Neuronal stem cell (in vitro differentiated cells): ENCODE data around the gene MACC1.

ENCODE experiments used
- DNase-seq: peaks from one replicate; pipeline ENCODE4 v3.0.0-alpha.2; 2013; ENCODE audit warnings: low spot score
- H2AFZ ChIP-seq: one replicate; pipeline ENCODE4 v1.6.1; 2013; ENCODE audit warnings: mild to moderate bottlenecking, low read length, inconsistent platforms
- H2AK5ac ChIP-seq: 2 replicates; pipeline ENCODE4 v1.6.1; 2013; ENCODE audit warnings: low read depth, mild to moderate bottlenecking, inconsistent platforms, low read length, moderate library complexity, mixed read lengths
- H2BK120ac ChIP-seq: 2 replicates; pipeline ENCODE4 v1.6.1; 2013; ENCODE audit warnings: low read depth, mild to moderate bottlenecking, inconsistent platforms, low read length, moderate library complexity, mixed read lengths
- H2BK12ac ChIP-seq: one replicate; pipeline ENCODE4 v1.6.1; 2013; ENCODE audit warnings: low read length, inconsistent platforms
- H2BK15ac ChIP-seq: 2 replicates; pipeline ENCODE4 v1.6.1; 2013; ENCODE audit warnings: mild to moderate bottlenecking, low read length, inconsistent platforms, mixed read lengths
- H2BK5ac ChIP-seq: one replicate; pipeline ENCODE4 v1.6.1; 2013; ENCODE audit warnings: inconsistent platforms, mild to moderate bottlenecking, low read length, moderate library complexity
- H3K14ac ChIP-seq: one replicate; pipeline ENCODE4 v1.6.1; 2013; ENCODE audit warnings: low read length, inconsistent platforms
- H3K18ac ChIP-seq: 2 replicates; pipeline ENCODE4 v1.6.1; 2013; ENCODE audit warnings: low read length, inconsistent platforms
- H3K23ac ChIP-seq: 2 replicates; pipeline ENCODE4 v1.6.1; 2013; ENCODE audit warnings: low read depth, mild to moderate bottlenecking, mixed read lengths, low read length, inconsistent platforms; ENCODE audit not compliant: poor library complexity
- H3K27ac ChIP-seq: replicated peaks from 3 replicates; pipeline ENCODE4 v1.5.1; 2013; ENCODE audit warnings: low read length, inconsistent platforms
- H3K27me3 ChIP-seq, 3 experiments: 2 replicates each; pipeline ENCODE4 v1.6.1; 2013; ENCODE audit warnings: low read length in 3 of 3, mild to moderate bottlenecking in 2 of 3, inconsistent platforms in 1 of 3, low read depth in 1 of 3, mixed read lengths in 1 of 3, moderate library complexity in 1 of 3; ENCODE audit not compliant: control insufficient read depth in 3 of 3, insufficient read depth in 3 of 3
- H3K36me3 ChIP-seq, 2 donors: replicated peaks in 1 of 2; 2 replicates each; pipeline ENCODE4 v1.6.1; 2013; ENCODE audit warnings: low read length in 2 of 2; ENCODE audit not compliant: control insufficient read depth in 2 of 2, insufficient read depth in 2 of 2
- H3K4ac ChIP-seq: 2 replicates; pipeline ENCODE4 v1.6.1; 2013; ENCODE audit warnings: inconsistent platforms, mild to moderate bottlenecking, low read length, moderate library complexity
- H3K4me1 ChIP-seq, 2 donors: 1 replicate in 1 of 2; 2 replicates in 1 of 2; pipeline ENCODE4 v1.6.1; 2013; ENCODE audit warnings: low read length in 2 of 2, low read depth in 1 of 2; ENCODE audit not compliant: control insufficient read depth in 2 of 2, insufficient read depth in 1 of 2
- H3K4me2 ChIP-seq: one replicate; pipeline ENCODE4 v1.6.1; 2013; ENCODE audit warnings: mild to moderate bottlenecking, low read length, inconsistent platforms; ENCODE audit not compliant: insufficient read depth, poor library complexity, severe bottlenecking
- H3K4me3 ChIP-seq, 2 donors: 2 replicates each; pipeline ENCODE4 v1.5.1; 2013; ENCODE audit warnings: low read length in 2 of 2, mild to moderate bottlenecking in 2 of 2, inconsistent platforms in 1 of 2, moderate library complexity in 1 of 2
- H3K79me1 ChIP-seq: one replicate; pipeline ENCODE4 v1.6.1; 2013; ENCODE audit warnings: low read depth, mild to moderate bottlenecking, inconsistent platforms, low read length, moderate library complexity
- H3K9ac ChIP-seq: one replicate; pipeline ENCODE4 v1.6.1; 2013; ENCODE audit warnings: mild to moderate bottlenecking, low read depth, low read length, inconsistent platforms; ENCODE audit not compliant: poor library complexity
- H3K9me3 ChIP-seq, 2 donors: replicated peaks in 1 of 2; 2 replicates each; pipeline versions ENCODE3 to v1.6.1; 2013; ENCODE audit warnings: low read length in 2 of 2, mild to moderate bottlenecking in 2 of 2, inconsistent platforms in 1 of 2, low read depth in 1 of 2, mixed read lengths in 1 of 2, moderate library complexity in 1 of 2; ENCODE audit not compliant: control insufficient read depth in 2 of 2, insufficient read depth in 1 of 2
- H4K8ac ChIP-seq: one replicate; pipeline ENCODE4 v1.6.1; 2013; ENCODE audit warnings: low read depth, mild to moderate bottlenecking, inconsistent platforms, low read length, moderate library complexity
- H4K91ac ChIP-seq: one replicate; pipeline ENCODE4 v1.6.1; 2013; ENCODE audit warnings: low read length, low read depth, mild to moderate bottlenecking, inconsistent platforms; ENCODE audit not compliant: poor library complexity
- WGBS, 2 donors: extraction: QIAGEN DNeasy Blood & Tissue Kit; methylation state at CpG; one replicate each; pipeline ENCODE4 v1.1.7; 2013; ENCODE audit warnings: missing lambda C conversion rate in 2 of 2, mixed read lengths in 1 of 2; ENCODE audit not compliant: insufficient read length in 2 of 2, insufficient replicate concordance in 1 of 2; ENCODE audit errors: extremely low coverage in 2 of 2; 5-methylcytosine and 5-hydroxymethylcytosine counted together

Gene MACC1

GRCh38 chr7:20132585-20132984, 84.6 kb downstream of the MACC1 start:
- Histone ChIP-seq H2AFZ (peak overlapping the region; percentile 44), H3K4me2 (no peak overlapping the region), H4K8ac (no peak overlapping the region), H3K9me3 (no peaks in the 10 kb centered on the region), H2AK5ac (no peak overlapping the region), H3K23ac (no peak overlapping the region), H3K4me1 (no peaks in the 10 kb centered on the region), H3K27me3 (no peaks in the 10 kb centered on the region), H3K4ac (no peak overlapping the region), H3K4me3 (no peak overlapping the region), H3K18ac (no peak overlapping the region), H2BK15ac (no peak overlapping the region), H2BK5ac (no peak overlapping the region), H2BK120ac (no peak overlapping the region), H4K91ac (no peak overlapping the region), H3K36me3 (no peaks in the 10 kb centered on the region), H3K27ac (no peak overlapping the region), H3K9ac (no peak overlapping the region), H3K14ac (no peak overlapping the region), H2BK12ac (no peak overlapping the region), H3K79me1 (no peaks in the 10 kb centered on the region)
- no CpG with 5 or more reads among the region's 2 CpGs for WGBS, 2 donors
- no peak for DNase-seq

GRCh38 chr7:20131776-20132175, 85.4 kb downstream of the MACC1 start:
- Histone ChIP-seq H2AFZ (no peak overlapping the region), H3K4ac (no peak overlapping the region), H3K27ac (no peak overlapping the region), H2BK15ac (no peak overlapping the region), H3K4me2 (no peak overlapping the region), H2BK12ac (no peak overlapping the region), H3K79me1 (no peaks in the 10 kb centered on the region), H3K4me3 (no peak overlapping the region), H3K18ac (no peak overlapping the region), H3K14ac (no peak overlapping the region), H3K9ac (no peak overlapping the region), H3K4me1 (no peaks in the 10 kb centered on the region), H2BK120ac (no peak overlapping the region), H3K27me3 (no peaks in the 10 kb centered on the region), H2AK5ac (no peak overlapping the region), H3K36me3 (no peaks in the 10 kb centered on the region), H3K23ac (no peak overlapping the region), H4K8ac (no peak overlapping the region), H4K91ac (no peak overlapping the region), H2BK5ac (no peak overlapping the region), H3K9me3 (no peaks in the 10 kb centered on the region)
- DNase-seq = no peak
- no CpG with 5 or more reads among the region's 4 CpGs for WGBS, 2 donors

GRCh38 chr7:20129920-20130319, 87.3 kb downstream of the MACC1 start:
- H3K23ac ChIP-seq = no peak overlapping the region
- H3K14ac ChIP-seq = no peak overlapping the region
- H2BK5ac ChIP-seq = no peak overlapping the region
- H3K9ac ChIP-seq = no peak overlapping the region
- no peak overlapping the region for H2AK5ac ChIP-seq
- H2AFZ ChIP-seq = peak overlapping the region; percentile 9
- DNase-seq = no peak
- no peak overlapping the region for H4K91ac ChIP-seq
- H3K4ac ChIP-seq = no peak overlapping the region
- no peak overlapping the region for H3K27ac ChIP-seq
- H3K36me3 ChIP-seq = no peaks in the 10 kb centered on the region
- no peak overlapping the region for H2BK15ac ChIP-seq
- H3K4me1 ChIP-seq = peaks cover 1 to 4% of the 10 kb centered on the region in 2 donors
- H3K79me1 ChIP-seq = no peaks in the 10 kb centered on the region
- H3K9me3 ChIP-seq = no peaks in the 10 kb centered on the region
- H3K4me3 ChIP-seq = no peak overlapping the region
- no peak overlapping the region for H3K18ac ChIP-seq
- no peak overlapping the region for H3K4me2 ChIP-seq
- no peak overlapping the region for H2BK120ac ChIP-seq
- H3K27me3 ChIP-seq = no peaks in the 10 kb centered on the region
- H2BK12ac ChIP-seq = no peak overlapping the region
- H4K8ac ChIP-seq = no peak overlapping the region

GRCh38 chr7:20128001-20128400, 89.2 kb downstream of the MACC1 start:
- Histone ChIP-seq H2BK12ac (no peak overlapping the region), H3K79me1 (no peaks in the 10 kb centered on the region), H2BK120ac (no peak overlapping the region), H3K36me3 (no peaks in the 10 kb centered on the region), H3K23ac (no peak overlapping the region), H3K27ac (no peak overlapping the region), H2AK5ac (no peak overlapping the region), H3K4ac (no peak overlapping the region), H3K14ac (no peak overlapping the region), H3K9ac (no peak overlapping the region), H2AFZ (no peak overlapping the region), H2BK15ac (no peak overlapping the region), H4K8ac (no peak overlapping the region), H4K91ac (no peak overlapping the region), H3K27me3 (no peaks in the 10 kb centered on the region), H3K4me2 (no peak overlapping the region), H2BK5ac (no peak overlapping the region), H3K4me3 (no peak overlapping the region), H3K4me1 (peaks cover 3 to 5% of the 10 kb centered on the region in 2 donors), H3K9me3 (no peaks in the 10 kb centered on the region), H3K18ac (no peak overlapping the region)
- no peak for DNase-seq
- WGBS, 2 donors = no CpG with 5 or more reads among the region's 2 CpGs
